HL-60 (cell line): Measurements from ENCODE around the gene SLC22A7.

Experiments
- POLR2AphosphoS5 ChIP-seq: IDR thresholded peaks from 2 replicates; pipeline ENCODE4 v1.6.1; 2012; ENCODE audit warnings: low read depth
- SPI1 ChIP-seq: IDR thresholded peaks from 2 replicates; pipeline ENCODE4 v1.6.1; 2012; ENCODE audit warnings: low read depth, mild to moderate bottlenecking, borderline replicate concordance
- TF ChIP-seq, protein P1 (sequence below): IDR thresholded peaks from one replicate; pipeline ENCODE4 v1.5.1; 2011; ENCODE audit warnings: low read length, control low read depth, inconsistent platforms; ENCODE audit not compliant: insufficient read depth

DNA sequence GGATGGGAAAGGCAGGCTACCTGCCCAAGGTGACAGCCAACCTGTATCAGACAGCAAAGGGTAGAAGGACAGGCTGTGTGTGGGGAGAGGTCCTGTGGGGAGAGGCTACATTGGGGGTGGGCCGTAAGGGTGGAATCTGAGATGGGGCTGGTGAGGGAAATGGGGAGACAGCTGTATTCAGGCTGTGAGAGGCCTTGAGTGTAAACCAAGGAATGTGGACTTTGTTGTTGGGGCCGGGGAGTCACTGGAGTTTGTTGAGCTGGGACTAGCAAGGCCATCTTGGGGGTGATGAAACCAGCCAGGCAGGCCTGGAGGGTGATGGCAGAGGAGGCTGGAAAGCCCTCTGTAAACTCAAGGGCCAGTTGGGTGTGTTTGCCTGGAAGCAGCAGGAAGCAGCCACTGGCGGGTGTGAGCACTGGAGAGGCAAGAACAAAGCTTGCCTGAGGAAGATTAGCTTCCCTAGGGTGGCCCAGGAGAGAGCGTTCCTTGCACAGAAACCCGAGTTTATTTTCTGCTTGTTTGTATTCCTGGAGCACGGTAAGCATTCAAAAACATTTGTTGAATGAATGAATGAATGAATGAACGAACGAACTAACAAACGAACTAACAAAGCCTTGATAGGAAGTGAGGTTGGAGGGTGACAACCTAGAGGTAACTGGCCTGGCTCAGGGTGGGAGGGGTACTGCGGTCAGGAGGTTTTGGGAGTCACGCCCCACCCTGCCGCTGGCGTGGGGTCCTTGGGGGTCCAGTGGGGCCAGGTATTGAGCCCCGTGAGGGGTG lies 35.9 kb upstream of the SLC22A7 start:
- TF ChIP-seq SPI1 (no peak), POLR2AphosphoS5 (no peak)
- TF ChIP-seq, protein P1, sequence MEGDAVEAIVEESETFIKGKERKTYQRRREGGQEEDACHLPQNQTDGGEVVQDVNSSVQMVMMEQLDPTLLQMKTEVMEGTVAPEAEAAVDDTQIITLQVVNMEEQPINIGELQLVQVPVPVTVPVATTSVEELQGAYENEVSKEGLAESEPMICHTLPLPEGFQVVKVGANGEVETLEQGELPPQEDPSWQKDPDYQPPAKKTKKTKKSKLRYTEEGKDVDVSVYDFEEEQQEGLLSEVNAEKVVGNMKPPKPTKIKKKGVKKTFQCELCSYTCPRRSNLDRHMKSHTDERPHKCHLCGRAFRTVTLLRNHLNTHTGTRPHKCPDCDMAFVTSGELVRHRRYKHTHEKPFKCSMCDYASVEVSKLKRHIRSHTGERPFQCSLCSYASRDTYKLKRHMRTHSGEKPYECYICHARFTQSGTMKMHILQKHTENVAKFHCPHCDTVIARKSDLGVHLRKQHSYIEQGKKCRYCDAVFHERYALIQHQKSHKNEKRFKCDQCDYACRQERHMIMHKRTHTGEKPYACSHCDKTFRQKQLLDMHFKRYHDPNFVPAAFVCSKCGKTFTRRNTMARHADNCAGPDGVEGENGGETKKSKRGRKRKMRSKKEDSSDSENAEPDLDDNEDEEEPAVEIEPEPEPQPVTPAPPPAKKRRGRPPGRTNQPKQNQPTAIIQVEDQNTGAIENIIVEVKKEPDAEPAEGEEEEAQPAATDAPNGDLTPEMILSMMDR = no peak
